Measurements from ENCODE around the gene TRIB2.

The TRIB2 gene

GRCh38 chr2:12701786-12702167 lies 15.0 kb upstream of the TRIB2 start:
- no peak for DNase-seq

- DNase-seq: no peak
Observed at GRCh38 chr2:12702168-12703121, 14.3 kb upstream of the TRIB2 start.

- DNase-seq: no peak
Observed at GRCh38 chr2:12704378-12704777, 12.4 kb upstream of the TRIB2 start.

- DNase-seq: no peak
Observed at GRCh38 chr2:12705230-12705629, 11.5 kb upstream of the TRIB2 start.

- no peak for DNase-seq
Observed at GRCh38 chr2:12705742-12706141, 11.0 kb upstream of the TRIB2 start.

- DNase-seq: no peak
Observed at GRCh38 chr2:12708508-12709206, 8.1 kb upstream of the TRIB2 start.

- DNase-seq: no peak
Observed at GRCh38 chr2:12709207-12709522, 7.6 kb upstream of the TRIB2 start.

- no peak for DNase-seq
Observed at GRCh38 chr2:12710301-12710700, 6.4 kb upstream of the TRIB2 start.

- DNase-seq: no peak
Observed at GRCh38 chr2:12711339-12711738, 5.4 kb upstream of the TRIB2 start.

- no peak for DNase-seq
Observed at GRCh38 chr2:12712881-12713280, 3.9 kb upstream of the TRIB2 start.

- DNase-seq: no peak
Observed at GRCh38 chr2:12714391-12715221, 2.1 kb upstream of the TRIB2 start.

GRCh38 chr2:12715258-12716031 lies 1.3 kb upstream of the TRIB2 start:
- no peak for DNase-seq

GRCh38 chr2:12716032-12716281 lies 779 bp upstream of the TRIB2 start:
- no peak for DNase-seq

GRCh38 chr2:12717191-12718014 lies 667 bp downstream of the TRIB2 start:
- no peak for DNase-seq

GRCh38 chr2:12718015-12718671 lies 1.4 kb downstream of the TRIB2 start:
- no peak for DNase-seq

GRCh38 chr2:12718711-12719399 lies 2.1 kb downstream of the TRIB2 start:
- DNase-seq: no peak

GRCh38 chr2:12719400-12720277 lies 2.9 kb downstream of the TRIB2 start:
- DNase-seq: no peak

- DNase-seq: no peak
Observed at GRCh38 chr2:12720278-12720620, 3.5 kb downstream of the TRIB2 start.

- no peak for DNase-seq
Observed at GRCh38 chr2:12720754-12721378, 4.1 kb downstream of the TRIB2 start.

Data from GF-D8 (cell line).